ENCODE results near the gene SBF2. TPM values are rescaled to one million over a fixed set of nuclear protein-coding genes. Genes with fewer than 3 reads are reported as not detected.

Gene SBF2
- polyA plus RNA-seq, 1 donor (not counting 4 experiments of a cell fraction or from before 2014, with no cell fraction given): 24.5 TPM

- DNase-seq (ENCODE audit: low read depth, low spot score): no peak
- dilution Hi-C loops (cut with MboI; ENCODE audit: extremely low pct_ligation_motif_present, low sequenced_read_pairs): no loop called here
Measured at GRCh38 chr11:9777525-9777924, 516.5 kb downstream of the SBF2 start.

DNA sequence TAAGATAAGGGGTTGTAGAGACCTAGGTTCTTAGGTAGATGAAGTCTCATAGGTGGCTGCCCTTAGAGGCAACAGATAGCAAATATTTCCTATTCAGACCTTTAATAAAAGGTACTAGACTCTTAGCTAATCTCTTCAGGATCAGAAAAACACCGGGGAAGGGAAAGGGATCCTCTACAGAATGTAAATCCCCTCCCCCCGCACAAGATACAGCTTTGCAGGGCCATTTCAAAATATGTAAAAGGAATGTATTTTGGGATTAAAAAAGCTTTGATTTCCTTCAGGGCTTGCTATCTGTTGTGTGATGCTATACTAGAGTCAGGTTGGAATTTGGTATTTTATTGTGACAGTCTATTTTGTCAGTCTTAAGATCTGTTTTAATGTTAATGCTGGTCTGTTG lies 517.0 kb downstream of the SBF2 start:
- H3K79me2 ChIP-seq (ENCODE audit: control insufficient read depth, insufficient read depth, low read length): no peaks in the 10 kb centered on the region
- FAIRE-seq (no peak), DNase-seq (ENCODE audit: low read depth, low spot score) (no peak)
- peaks cover 14 to 22% of the 10 kb centered on the region in 2 experiments for H3K36me3 ChIP-seq (ENCODE audit: control insufficient read depth in 2 of 2, extremely low read depth in 1 of 2, insufficient read depth in 2 of 2, low read length in 2 of 2)
- H3K9me1 ChIP-seq (ENCODE audit: control insufficient read depth, extremely low read depth, insufficient read depth, low read length): no peaks in the 10 kb centered on the region
- H3K27me3 ChIP-seq (ENCODE audit: control insufficient read depth, extremely low read depth, insufficient read depth, low read length): no peaks in the 10 kb centered on the region
- no peak overlapping the region for H3K27ac ChIP-seq (ENCODE audit: control insufficient read depth, insufficient read depth, low read length)
- TF ChIP-seq CTCF (optimal IDR thresholded peaks at IDR 0.05 in 1 of 3, IDR thresholded peaks at IDR 0.05 in 1 of 3, conservative IDR thresholded peaks at IDR 0.05 in 1 of 3; ENCODE audit: extremely low read depth in 1 of 3, insufficient read depth in 2 of 3, low read length in 3 of 3) (no peak), EZH2 (IDR thresholded peaks at IDR 0.05; ENCODE audit: low read length) (no peak)
- H4K20me1 ChIP-seq (ENCODE audit: control insufficient read depth, extremely low read depth, insufficient read depth, low read length): no peaks in the 10 kb centered on the region
- no peak overlapping the region for H3K4me2 ChIP-seq (ENCODE audit: control insufficient read depth, extremely low read depth, insufficient read depth, low read depth, low read length)
- no peak overlapping the region for H3K4me3 ChIP-seq (ENCODE audit: control insufficient read depth in 2 of 3, extremely low read depth in 1 of 3, insufficient read depth in 2 of 3, low read depth in 1 of 3, low read length in 3 of 3)
- H3K9ac ChIP-seq (ENCODE audit: control insufficient read depth, extremely low read depth, insufficient read depth, low read length): no peak overlapping the region
- H3K4me1 ChIP-seq (ENCODE audit: control insufficient read depth, extremely low read depth, insufficient read depth, low read length): peaks cover 11% of the 10 kb centered on the region
- H2AFZ ChIP-seq (ENCODE audit: control insufficient read depth, low read length): no peak overlapping the region
- H3K9me3 ChIP-seq (ENCODE audit: control insufficient read depth, low read depth, low read length): no peaks in the 10 kb centered on the region
- dilution Hi-C loops (cut with MboI; ENCODE audit: extremely low pct_ligation_motif_present, low sequenced_read_pairs): no loop called here

More at GRCh38 chr11:9777525-9777924, 516.5 kb downstream of the SBF2 start:
- H3K27ac ChIP-seq (ENCODE audit: control insufficient read depth, insufficient read depth, low read length): no peak overlapping the region
- H3K36me3 ChIP-seq (ENCODE audit: control insufficient read depth in 2 of 2, extremely low read depth in 1 of 2, insufficient read depth in 2 of 2, low read length in 2 of 2): peaks cover 14 to 22% of the 10 kb centered on the region in 2 experiments
- H3K4me3 ChIP-seq (ENCODE audit: control insufficient read depth in 2 of 3, extremely low read depth in 1 of 3, insufficient read depth in 2 of 3, low read depth in 1 of 3, low read length in 3 of 3): no peak overlapping the region
- peaks cover 11% of the 10 kb centered on the region for H3K4me1 ChIP-seq (ENCODE audit: control insufficient read depth, extremely low read depth, insufficient read depth, low read length)
- no peaks in the 10 kb centered on the region for H4K20me1 ChIP-seq (ENCODE audit: control insufficient read depth, extremely low read depth, insufficient read depth, low read length)
- no peaks in the 10 kb centered on the region for H3K9me3 ChIP-seq (ENCODE audit: control insufficient read depth, low read depth, low read length)
- no peaks in the 10 kb centered on the region for H3K27me3 ChIP-seq (ENCODE audit: control insufficient read depth, extremely low read depth, insufficient read depth, low read length)
- H3K79me2 ChIP-seq (ENCODE audit: control insufficient read depth, insufficient read depth, low read length): no peaks in the 10 kb centered on the region
- no peak overlapping the region for H2AFZ ChIP-seq (ENCODE audit: control insufficient read depth, low read length)
- no peak for FAIRE-seq
- no peak for TF ChIP-seq EZH2 (IDR thresholded peaks at IDR 0.05; ENCODE audit: low read length)
- no peak for TF ChIP-seq CTCF (optimal IDR thresholded peaks at IDR 0.05 in 1 of 3, IDR thresholded peaks at IDR 0.05 in 1 of 3, conservative IDR thresholded peaks at IDR 0.05 in 1 of 3; ENCODE audit: extremely low read depth in 1 of 3, insufficient read depth in 2 of 3, low read length in 3 of 3)
- H3K4me2 ChIP-seq (ENCODE audit: control insufficient read depth, extremely low read depth, insufficient read depth, low read depth, low read length): no peak overlapping the region
- no peaks in the 10 kb centered on the region for H3K9me1 ChIP-seq (ENCODE audit: control insufficient read depth, extremely low read depth, insufficient read depth, low read length)
- H3K9ac ChIP-seq (ENCODE audit: control insufficient read depth, extremely low read depth, insufficient read depth, low read length): no peak overlapping the region

Data from keratinocyte (primary cell).